Astrocyte of the spinal cord (primary cell): ENCODE results near the gene ADCY7.

ENCODE experiments used
- DNase-seq: peaks from one replicate; pipeline ENCODE4 v3.0.0; 2011; ENCODE audit warnings: low read depth, low spot score
- H3K4me3 ChIP-seq: 2 replicates; pipeline ENCODE4 v1.5.1; 2011; ENCODE audit warnings: low read depth, mild to moderate bottlenecking, low read length, moderate library complexity
- CTCF ChIP-seq: IDR thresholded peaks from 2 replicates; pipeline ENCODE4 v1.5.1; 2012; ENCODE audit warnings: low read depth, mild to moderate bottlenecking, low read length, inconsistent platforms
- in situ Hi-C: cut with HindIII; loops from 2 replicates; pipeline ENCODE4 v1.10.0; 2017; ENCODE audit warnings: low sequenced_read_pairs

ADCY7 gene

GRCh38 chr16:50293041-50293783 lies 26.9 kb downstream of the ADCY7 start:
- in situ Hi-C loops, result no loop called here
- H3K4me3 ChIP-seq, result no peak overlapping the region
- no peak for DNase-seq
- TF ChIP-seq CTCF, result no peak

- H3K4me3 ChIP-seq, result no peak overlapping the region
- no peak for TF ChIP-seq CTCF
- DNase-seq, result no peak
- in situ Hi-C loops, result no loop called here
Measured at GRCh38 chr16:50293994-50294855, 27.9 kb downstream of the ADCY7 start.

GRCh38 chr16:50294955-50295354 lies 28.6 kb downstream of the ADCY7 start:
- no peak for TF ChIP-seq CTCF
- no peak for DNase-seq
- no peak overlapping the region for H3K4me3 ChIP-seq
- in situ Hi-C loops, result no loop called here

GRCh38 chr16:50295541-50296132 lies 29.3 kb downstream of the ADCY7 start:
- no peak overlapping the region for H3K4me3 ChIP-seq
- in situ Hi-C loops, result no loop called here
- DNase-seq, result no peak
- TF ChIP-seq CTCF, result no peak

GRCh38 chr16:50296807-50297206 lies 30.5 kb downstream of the ADCY7 start:
- in situ Hi-C loops, result no loop called here
- TF ChIP-seq CTCF, result no peak

GRCh38 chr16:50297301-50298074 lies 31.1 kb downstream of the ADCY7 start:
- DNase-seq, result no peak
- H3K4me3 ChIP-seq, result no peak overlapping the region
- in situ Hi-C loops, result no loop called here
- no peak for TF ChIP-seq CTCF

More at GRCh38 chr16:50296807-50297206, 30.5 kb downstream of the ADCY7 start:
- H3K4me3 ChIP-seq, result no peak overlapping the region
- no peak for DNase-seq
